Mesothelial cell of epicardium (in vitro differentiated cells): ENCODE measurements around the gene DMWD. TPM values are rescaled to one million over a fixed set of nuclear protein-coding genes. Genes with fewer than 3 reads are reported as not detected.
A peak's percentile ranks its signal among the peaks of the same experiment; 100 is the strongest.

Source experiments
- DNase-seq, 2 experiments: peaks; one replicate each; pipeline ENCODE4 v3.0.0; 2021; ENCODE audit warnings: low spot score in 2 of 2; ENCODE audit not compliant: unreplicated experiment in 2 of 2
- H3K27ac Mint-ChIP-seq: 2 replicates; pipeline ENCODE4 v1.8.0; 2021; ENCODE audit warnings: mixed read lengths
- H3K27me3 Mint-ChIP-seq: 2 replicates; pipeline ENCODE4 v1.8.0; 2021; ENCODE audit warnings: low read depth, mixed read lengths
- H3K36me3 Mint-ChIP-seq: 2 replicates; pipeline ENCODE4 v1.8.0; 2021; ENCODE audit warnings: mixed read lengths
- H3K4me1 Mint-ChIP-seq: 2 replicates; pipeline ENCODE4 v1.8.0; 2021; ENCODE audit warnings: mixed read lengths
- H3K4me3 Mint-ChIP-seq: 2 replicates; pipeline ENCODE4 v1.8.0; 2021; ENCODE audit warnings: mild to moderate bottlenecking, moderate library complexity, mixed read lengths
- H3K9me3 Mint-ChIP-seq: 2 replicates; pipeline ENCODE4 v1.8.0; 2021; ENCODE audit warnings: mixed read lengths
- total RNA-seq: library from RNA; stranded (reverse); gene quantifications from 3 replicates; pipeline ENCODE4 v1.2.1, GENCODE V29; 2021
- TF ChIP-seq, protein P1 (sequence below): fragments of 200-600 bp; sonication (generic); IDR thresholded peaks from one replicate; pipeline ENCODE4 v1.5.0; 2021; ENCODE audit warnings: antibody characterized with exemption; ENCODE audit not compliant: unreplicated experiment

DMWD gene
- total RNA-seq, 1 donor from 2014 or later, result 120 TPM

DNA sequence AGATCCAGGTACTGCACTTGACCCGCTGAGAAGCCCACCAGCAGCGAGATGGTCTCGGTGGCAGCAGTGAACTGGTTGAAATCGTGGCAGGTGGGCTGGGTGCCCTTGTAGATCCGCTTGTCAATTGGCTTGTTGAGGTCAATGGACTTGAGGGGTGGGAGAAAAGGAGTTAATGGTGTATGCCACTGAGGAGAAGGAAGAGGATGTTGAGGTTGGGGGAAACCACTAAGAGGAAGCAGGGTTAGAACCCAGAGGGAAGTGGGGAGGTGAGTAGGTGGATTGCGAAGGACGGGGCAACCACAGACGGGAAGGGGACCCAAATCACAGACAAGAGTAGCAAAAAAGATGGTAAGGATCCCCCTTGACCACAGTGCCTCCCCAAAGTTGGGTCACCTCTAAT lies 1.7 kb downstream of the DMWD start:
- no peaks in the 10 kb centered on the region for H3K9me3 Mint-ChIP-seq
- peaks cover 21% of the 10 kb centered on the region for H3K4me1 Mint-ChIP-seq
- H3K36me3 Mint-ChIP-seq, result peaks cover 18% of the 10 kb centered on the region
- peak overlapping the region; percentile 91 for H3K4me3 Mint-ChIP-seq
- TF ChIP-seq, protein P1, sequence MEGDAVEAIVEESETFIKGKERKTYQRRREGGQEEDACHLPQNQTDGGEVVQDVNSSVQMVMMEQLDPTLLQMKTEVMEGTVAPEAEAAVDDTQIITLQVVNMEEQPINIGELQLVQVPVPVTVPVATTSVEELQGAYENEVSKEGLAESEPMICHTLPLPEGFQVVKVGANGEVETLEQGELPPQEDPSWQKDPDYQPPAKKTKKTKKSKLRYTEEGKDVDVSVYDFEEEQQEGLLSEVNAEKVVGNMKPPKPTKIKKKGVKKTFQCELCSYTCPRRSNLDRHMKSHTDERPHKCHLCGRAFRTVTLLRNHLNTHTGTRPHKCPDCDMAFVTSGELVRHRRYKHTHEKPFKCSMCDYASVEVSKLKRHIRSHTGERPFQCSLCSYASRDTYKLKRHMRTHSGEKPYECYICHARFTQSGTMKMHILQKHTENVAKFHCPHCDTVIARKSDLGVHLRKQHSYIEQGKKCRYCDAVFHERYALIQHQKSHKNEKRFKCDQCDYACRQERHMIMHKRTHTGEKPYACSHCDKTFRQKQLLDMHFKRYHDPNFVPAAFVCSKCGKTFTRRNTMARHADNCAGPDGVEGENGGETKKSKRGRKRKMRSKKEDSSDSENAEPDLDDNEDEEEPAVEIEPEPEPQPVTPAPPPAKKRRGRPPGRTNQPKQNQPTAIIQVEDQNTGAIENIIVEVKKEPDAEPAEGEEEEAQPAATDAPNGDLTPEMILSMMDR, result no peak
- H3K27ac Mint-ChIP-seq, result no peak overlapping the region
- DNase-seq, result no peak
- H3K27me3 Mint-ChIP-seq, result no peaks in the 10 kb centered on the region

DNA sequence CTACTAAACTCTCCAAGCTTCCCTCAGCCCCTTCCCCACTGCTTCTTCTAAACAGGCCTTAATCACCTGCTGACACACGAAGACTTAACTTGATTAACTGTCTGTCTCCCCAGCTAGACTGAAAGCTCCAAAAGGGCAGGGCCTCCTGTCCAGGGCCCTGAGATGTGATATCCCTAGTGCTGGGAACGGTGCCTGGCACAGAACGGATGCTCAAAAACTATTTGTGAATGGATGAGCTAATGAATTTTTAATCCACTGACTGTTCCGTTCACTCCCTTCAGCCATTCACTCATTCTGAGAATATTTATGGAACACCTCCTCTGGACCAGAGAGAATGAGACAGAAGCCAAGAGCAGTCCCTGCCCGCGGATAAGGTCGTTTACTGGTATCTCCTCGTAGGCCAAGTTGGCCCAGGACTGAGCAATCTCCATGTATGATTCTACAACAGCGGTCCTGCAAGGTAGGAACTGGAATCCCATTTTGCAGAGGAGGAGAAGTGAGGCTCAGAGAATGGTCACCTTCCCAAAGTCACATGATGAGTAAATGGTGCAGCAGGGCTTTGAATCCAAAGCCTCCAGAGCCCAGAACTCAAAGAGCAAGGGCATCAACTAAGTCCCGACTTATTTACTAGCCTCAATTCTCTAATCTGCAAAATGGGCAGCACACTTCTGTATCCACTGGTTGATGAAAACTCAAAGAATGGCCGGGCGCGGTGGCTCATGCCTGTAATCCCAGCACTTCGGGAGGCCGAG lies 3.4 kb downstream of the DMWD start:
- H3K4me3 Mint-ChIP-seq, result no peak overlapping the region

DNA sequence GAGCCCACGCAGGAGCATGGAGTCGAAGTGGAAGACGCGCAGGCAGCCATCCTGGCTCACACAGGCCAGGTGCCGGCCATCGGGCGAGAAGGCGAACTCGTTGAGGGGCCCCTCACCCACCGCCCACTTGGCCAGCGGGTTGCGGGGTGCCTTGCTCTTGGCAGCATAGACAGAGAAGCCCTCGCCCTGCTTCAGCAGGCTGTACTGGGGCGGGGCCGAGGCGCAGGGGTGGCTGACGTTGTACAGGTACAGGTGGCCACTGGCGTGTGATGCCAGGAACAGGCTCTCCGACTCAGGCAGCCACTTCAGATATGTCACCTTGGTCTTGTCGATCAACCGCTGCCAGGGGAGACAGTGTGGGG lies 6.1 kb downstream of the DMWD start:
- Mint-ChIP-seq H3K36me3 (peaks cover 18% of the 10 kb centered on the region), H3K9me3 (no peaks in the 10 kb centered on the region), H3K27ac (no peak overlapping the region), H3K4me3 (no peak overlapping the region), H3K4me1 (peaks cover 23% of the 10 kb centered on the region), H3K27me3 (no peaks in the 10 kb centered on the region)
- TF ChIP-seq, protein P1, result no peak
- no peak for DNase-seq

More for the DNA sequence above, 3.4 kb downstream of the DMWD start:
- TF ChIP-seq, protein P1, result no peak
- Mint-ChIP-seq H3K27me3 (no peaks in the 10 kb centered on the region), H3K9me3 (no peaks in the 10 kb centered on the region), H3K4me1 (peaks cover 21% of the 10 kb centered on the region), H3K36me3 (peaks cover 18% of the 10 kb centered on the region), H3K27ac (no peak overlapping the region)
- DNase-seq, result no peak

DNA sequence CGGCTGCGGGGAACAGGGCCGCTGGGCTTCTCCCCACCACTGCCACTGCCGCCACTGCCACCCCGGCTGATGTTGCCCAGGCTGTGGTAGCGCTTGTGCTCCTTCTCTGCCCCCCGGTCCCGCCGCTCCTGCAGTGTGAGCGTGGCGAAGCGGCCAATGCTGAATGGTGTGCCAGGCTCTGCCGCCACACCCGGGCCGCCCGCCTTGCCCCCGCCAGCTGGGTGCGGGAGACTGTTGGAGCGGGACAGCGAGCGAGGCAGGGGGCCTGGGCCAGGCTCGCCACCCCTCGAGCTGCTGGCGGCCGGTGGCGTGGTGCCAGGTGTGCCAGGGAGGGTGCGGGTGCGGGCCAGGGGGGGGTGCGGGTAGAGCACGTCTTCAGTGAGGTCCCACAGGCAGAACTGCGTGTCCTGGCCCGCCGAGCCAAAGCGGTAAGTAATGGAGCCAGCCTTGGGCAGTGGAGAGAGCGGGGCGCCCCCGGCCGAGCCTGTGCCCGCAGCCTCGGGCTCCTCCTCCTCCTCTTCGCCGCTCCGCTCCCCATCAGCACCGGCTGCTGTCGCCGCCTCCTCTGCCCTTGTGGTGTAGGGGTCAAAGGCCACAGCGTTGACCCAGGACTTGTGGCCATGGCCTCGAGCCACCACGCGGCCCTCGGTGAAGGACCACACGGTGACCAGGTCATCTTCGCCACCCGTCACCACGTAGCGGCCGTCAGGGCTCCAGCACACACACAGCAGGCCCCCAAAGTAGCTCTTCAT lies 6.7 kb downstream of the DMWD start:
- no peak overlapping the region for H3K4me3 Mint-ChIP-seq

DNA sequence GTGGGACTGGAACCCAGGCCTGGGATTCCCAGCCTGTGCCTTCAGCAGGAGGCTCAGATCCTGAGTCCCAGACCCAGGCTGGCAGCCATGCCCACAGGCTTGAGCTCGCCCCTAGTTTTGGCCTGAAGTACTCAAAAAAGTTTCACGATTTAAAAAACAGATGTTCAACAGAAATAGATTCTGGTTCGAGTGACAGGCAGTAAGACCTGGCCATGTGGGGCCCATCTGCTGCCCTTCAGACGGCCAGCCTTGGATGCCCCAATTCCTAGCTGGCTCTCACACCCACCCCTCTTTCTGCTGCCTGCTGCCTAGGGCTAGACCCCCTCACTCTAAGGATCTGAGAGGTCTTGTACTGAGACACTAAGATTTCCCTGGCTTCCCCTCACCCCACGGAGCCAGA lies 7.5 kb downstream of the DMWD start:
- H3K27me3 Mint-ChIP-seq, result no peaks in the 10 kb centered on the region
- H3K36me3 Mint-ChIP-seq, result peaks cover 18% of the 10 kb centered on the region
- peaks cover 20% of the 10 kb centered on the region for H3K4me1 Mint-ChIP-seq
- DNase-seq, result no peak
- H3K4me3 Mint-ChIP-seq, result no peak overlapping the region
- H3K9me3 Mint-ChIP-seq, result no peaks in the 10 kb centered on the region
- H3K27ac Mint-ChIP-seq, result no peak overlapping the region
- TF ChIP-seq, protein P1, result no peak

More for the DNA sequence above, 6.7 kb downstream of the DMWD start:
- H3K27me3 Mint-ChIP-seq, result no peaks in the 10 kb centered on the region
- H3K4me1 Mint-ChIP-seq, result peaks cover 21% of the 10 kb centered on the region
- no peak for DNase-seq
- H3K9me3 Mint-ChIP-seq, result no peaks in the 10 kb centered on the region
- TF ChIP-seq, protein P1, result no peak
- H3K36me3 Mint-ChIP-seq, result peaks cover 18% of the 10 kb centered on the region
- H3K27ac Mint-ChIP-seq, result no peak overlapping the region
